ENCODE measurements around the gene ZNF79. TPM values are rescaled to one million over a fixed set of nuclear protein-coding genes. Genes with fewer than 3 reads are reported as not detected.

Gene ZNF79
- total RNA-seq, 1 donor from 2014 or later: 9.5 TPM

DNA sequence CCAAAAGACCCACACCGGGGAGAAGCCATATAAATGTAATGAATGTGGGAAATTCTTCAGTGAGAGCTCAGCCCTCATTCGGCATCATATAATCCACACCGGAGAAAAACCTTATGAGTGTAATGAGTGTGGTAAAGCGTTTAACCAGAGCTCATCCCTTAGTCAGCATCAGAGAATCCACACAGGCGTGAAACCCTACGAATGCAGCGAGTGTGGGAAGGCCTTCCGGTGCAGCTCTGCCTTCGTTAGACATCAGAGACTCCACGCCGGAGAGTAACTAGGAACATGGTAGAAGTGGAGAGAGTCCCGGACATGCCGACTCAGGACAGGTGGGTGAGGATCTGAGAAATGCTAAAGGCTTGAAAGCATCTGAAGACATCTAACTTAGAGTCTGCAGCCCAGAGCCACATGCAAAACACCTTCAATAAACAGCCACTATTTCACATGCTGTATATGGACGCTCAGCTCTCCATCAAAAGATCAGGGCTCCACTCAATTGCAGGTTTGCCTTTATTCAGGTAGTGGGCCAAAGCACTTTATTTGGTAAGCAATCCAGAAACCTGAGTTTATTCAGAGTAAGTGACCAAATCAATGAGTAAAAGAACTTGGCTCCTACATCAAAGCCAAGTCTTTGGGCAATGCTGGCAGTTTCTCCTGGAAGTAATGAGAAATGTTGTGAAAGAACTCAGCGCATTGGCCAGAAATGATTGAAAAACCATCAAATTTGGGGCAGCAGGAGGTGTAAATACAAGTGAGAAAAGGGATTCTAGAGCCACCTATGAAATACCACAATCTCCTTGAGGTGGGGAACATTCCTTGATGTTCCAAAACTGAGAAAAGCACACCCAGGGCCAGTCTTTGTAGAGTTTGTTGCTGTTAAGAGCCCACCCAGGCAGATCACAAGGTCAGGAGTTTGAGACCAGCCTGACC lies 21.0 kb downstream of the ZNF79 start:
- ATAC-seq (peak in 1 of 2 donors; percentile 3), DNase-seq (no peak)
- no peaks in the 10 kb centered on the region for H3K9me3 ChIP-seq
- intact Hi-C loops (cut with DNase I): no loop called here
- H3K36me3 ChIP-seq: peaks cover 94% of the 10 kb centered on the region
- no peaks in the 10 kb centered on the region for H3K27me3 ChIP-seq (ENCODE audit: low read depth)
- TF ChIP-seq, protein P1, sequence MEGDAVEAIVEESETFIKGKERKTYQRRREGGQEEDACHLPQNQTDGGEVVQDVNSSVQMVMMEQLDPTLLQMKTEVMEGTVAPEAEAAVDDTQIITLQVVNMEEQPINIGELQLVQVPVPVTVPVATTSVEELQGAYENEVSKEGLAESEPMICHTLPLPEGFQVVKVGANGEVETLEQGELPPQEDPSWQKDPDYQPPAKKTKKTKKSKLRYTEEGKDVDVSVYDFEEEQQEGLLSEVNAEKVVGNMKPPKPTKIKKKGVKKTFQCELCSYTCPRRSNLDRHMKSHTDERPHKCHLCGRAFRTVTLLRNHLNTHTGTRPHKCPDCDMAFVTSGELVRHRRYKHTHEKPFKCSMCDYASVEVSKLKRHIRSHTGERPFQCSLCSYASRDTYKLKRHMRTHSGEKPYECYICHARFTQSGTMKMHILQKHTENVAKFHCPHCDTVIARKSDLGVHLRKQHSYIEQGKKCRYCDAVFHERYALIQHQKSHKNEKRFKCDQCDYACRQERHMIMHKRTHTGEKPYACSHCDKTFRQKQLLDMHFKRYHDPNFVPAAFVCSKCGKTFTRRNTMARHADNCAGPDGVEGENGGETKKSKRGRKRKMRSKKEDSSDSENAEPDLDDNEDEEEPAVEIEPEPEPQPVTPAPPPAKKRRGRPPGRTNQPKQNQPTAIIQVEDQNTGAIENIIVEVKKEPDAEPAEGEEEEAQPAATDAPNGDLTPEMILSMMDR (IDR thresholded peaks at IDR 0.05): no peak
- H3K4me1 ChIP-seq: peaks cover 18% of the 10 kb centered on the region
- no peak overlapping the region for H3K4me3 ChIP-seq
- H3K27ac ChIP-seq: no peak overlapping the region

DNA sequence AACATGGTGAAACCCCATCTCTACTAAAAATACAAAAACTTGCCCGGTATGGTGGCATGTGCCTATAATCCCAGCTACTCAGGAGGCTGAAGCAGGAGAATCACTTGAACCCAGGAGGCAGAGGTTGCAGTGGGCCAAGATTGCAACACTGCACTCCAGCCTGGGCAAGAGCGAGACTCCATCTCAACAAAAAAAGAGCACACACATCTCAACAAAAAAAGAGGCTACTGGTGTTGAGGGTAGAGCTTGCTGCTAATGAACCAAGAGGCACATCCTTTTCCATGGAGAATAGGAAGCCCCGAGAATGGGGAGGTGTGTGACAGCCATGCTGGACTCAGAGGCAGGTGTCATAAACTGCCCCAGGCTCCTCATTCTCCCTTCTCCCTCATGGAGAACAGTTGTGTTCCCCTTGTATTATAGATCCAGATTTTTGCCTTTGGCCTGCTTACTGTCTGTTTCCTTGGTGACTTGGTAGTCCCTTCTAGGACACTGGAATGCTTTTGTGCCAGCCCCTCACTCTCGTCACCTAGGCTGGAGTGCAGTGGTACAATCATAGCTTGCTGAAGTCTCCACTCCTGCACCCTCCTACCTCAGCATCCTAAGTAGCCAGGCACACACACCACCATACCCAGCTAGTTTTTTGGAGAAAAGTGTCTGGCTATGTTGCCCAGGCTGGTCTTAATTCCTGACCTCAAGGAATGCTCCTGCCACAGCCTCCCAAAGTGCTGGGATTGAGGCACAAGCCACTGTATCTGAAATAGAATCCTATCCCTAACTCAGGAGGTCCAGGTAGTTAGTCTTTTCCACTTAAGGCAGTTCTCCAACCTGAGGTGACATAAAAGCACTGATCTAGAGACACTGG lies 21.9 kb downstream of the ZNF79 start:
- no peak for DNase-seq
- Histone ChIP-seq H3K27me3 (ENCODE audit: low read depth) (no peaks in the 10 kb centered on the region), H3K9me3 (no peaks in the 10 kb centered on the region), H3K36me3 (peaks cover 85% of the 10 kb centered on the region), H3K27ac (no peak overlapping the region), H3K4me1 (peaks cover 21% of the 10 kb centered on the region), H3K4me3 (no peak overlapping the region)
- ATAC-seq: no peak
- TF ChIP-seq, protein P1 (IDR thresholded peaks at IDR 0.05): no peak
- intact Hi-C loops (cut with DNase I): no loop called here

DNA sequence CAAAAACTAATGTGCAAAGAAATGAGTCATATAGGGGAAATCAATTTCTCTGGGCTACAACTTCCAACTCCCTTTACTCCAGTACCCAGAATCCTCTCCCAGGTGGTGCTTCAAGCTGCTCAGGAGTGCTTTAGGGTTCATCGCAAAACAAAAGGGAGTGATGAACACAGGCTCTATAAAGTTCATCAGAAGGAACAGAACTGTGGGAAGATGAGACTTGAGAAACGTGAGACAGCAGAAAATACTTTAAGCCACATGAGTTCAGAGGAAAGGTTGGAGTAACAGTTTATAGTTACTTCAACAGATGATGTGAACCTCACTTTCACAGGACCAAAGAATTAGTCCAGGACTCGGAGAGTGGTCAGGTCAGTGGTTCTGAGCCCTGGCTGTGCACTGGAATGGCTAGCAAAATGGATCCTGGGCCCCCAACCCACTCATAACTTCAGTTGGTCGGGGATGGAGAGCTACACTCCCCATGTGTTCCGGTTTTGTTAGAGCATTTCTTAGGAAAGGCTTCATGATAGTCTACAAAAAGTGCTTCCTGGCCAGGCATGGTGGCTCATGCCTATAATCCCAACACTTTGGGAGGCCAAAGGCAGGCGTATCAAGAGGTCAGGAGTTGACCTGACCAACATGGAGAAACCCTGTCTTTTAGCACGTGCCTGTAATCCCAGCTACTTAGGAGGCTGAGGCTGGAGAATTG lies 22.7 kb downstream of the ZNF79 start:
- TF ChIP-seq, protein P1 (IDR thresholded peaks at IDR 0.05): no peak
- H3K36me3 ChIP-seq: peaks cover 77% of the 10 kb centered on the region

DNA sequence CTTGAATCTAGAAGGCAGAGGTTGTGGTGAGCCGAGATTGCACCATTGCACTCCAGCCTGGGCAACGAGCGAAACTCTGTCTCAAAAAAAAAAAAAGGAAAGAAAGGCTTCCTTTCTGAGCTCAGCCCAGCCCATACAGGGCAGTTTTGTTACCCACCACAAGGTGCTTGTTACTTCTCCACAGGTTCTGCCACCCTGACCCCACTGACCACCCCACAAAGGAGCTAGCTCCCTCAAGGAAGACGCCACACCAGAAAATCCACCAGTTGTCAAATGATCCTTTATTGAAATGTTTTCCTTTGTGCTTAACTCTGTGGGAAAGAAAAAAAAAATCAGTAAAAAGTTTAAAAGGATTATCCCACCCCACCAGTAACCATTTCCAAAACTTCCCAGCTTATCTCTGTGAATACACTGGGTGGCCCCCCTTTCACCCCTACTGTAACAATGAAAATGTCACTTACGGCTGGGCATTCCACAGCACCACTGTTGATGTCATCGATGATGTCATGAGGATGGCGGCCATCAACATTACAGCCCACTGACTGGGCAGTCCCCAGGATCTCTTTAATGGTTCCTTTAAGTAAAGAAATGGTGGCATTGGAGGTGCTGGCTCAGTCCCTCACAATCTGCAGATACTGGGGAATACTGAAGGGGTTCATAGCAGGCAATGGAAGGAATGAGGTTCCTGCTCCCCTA lies 23.4 kb downstream of the ZNF79 start:
- Histone ChIP-seq H3K27ac (no peak overlapping the region), H3K4me3 (no peak overlapping the region), H3K4me1 (peaks cover 29% of the 10 kb centered on the region), H3K9me3 (no peaks in the 10 kb centered on the region), H3K36me3 (peaks cover 70% of the 10 kb centered on the region), H3K27me3 (ENCODE audit: low read depth) (no peaks in the 10 kb centered on the region)
- TF ChIP-seq, protein P1 (IDR thresholded peaks at IDR 0.05): no peak
- intact Hi-C loops (cut with DNase I): no loop called here
- no peak for ATAC-seq
- DNase-seq: no peak

More for the DNA sequence above, 22.7 kb downstream of the ZNF79 start:
- ATAC-seq: no peak
- intact Hi-C loops (cut with DNase I): no loop called here
- Histone ChIP-seq H3K27me3 (ENCODE audit: low read depth) (no peaks in the 10 kb centered on the region), H3K4me1 (peaks cover 22% of the 10 kb centered on the region), H3K4me3 (no peak overlapping the region), H3K27ac (no peak overlapping the region), H3K9me3 (no peaks in the 10 kb centered on the region)
- no peak for DNase-seq

Data from lower lobe of right lung (tissue), 2 donors.